ENCODE results near the gene TRANK1. TPM values are rescaled to one million over a fixed set of nuclear protein-coding genes. Genes with fewer than 3 reads are reported as not detected.

Gene TRANK1
- total and polyA plus RNA-seq, 2 of the 8 experiments (the other 6 are each of a cell fraction or from before 2014, with no cell fraction given), result 2.9 to 8.8 TPM

DNA sequence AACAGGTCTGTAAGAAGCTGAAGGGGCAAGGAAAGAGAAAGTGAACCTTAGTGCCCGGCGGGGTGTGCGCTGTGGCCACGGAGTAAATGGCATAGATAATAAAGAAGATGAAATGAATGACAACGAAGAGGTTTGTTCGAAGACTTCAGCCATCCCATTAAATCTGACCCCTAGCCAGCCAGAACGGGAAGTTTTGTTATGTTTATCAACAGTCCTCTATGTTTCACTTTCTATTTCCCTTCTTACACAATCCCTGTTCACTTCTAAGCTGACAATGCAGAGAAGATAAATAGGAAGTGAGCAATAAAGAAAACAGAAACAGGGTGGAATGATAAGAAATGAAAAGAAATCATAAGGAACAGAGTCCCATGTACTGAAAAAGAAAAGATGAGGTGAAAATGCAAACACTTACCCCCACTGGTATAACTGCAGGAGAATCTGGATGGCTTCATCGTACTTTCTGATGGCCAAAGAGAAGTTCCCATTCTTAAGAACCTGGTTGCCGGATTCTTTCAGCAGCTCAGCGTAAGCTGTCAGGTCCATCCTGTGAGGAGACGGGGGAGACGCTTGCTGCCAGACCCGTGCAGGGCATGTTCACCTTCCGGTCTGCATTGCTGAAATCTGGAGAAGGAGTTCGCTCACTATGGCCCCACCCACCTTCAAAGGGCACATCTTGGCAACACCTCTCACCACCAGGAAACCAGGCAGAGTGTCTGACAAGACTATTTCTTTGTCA is 36.8 kb downstream of the TRANK1 start:
- H3K18ac ChIP-seq (ENCODE audit: extremely low read depth, low read length), result no peak overlapping the region
- no peak overlapping the region for H2BK120ac ChIP-seq (replicated peaks; ENCODE audit: low read depth, low read length)
- H2BK12ac ChIP-seq (ENCODE audit: low read depth, low read length), result no peak overlapping the region
- H3K4ac ChIP-seq (replicated peaks; ENCODE audit: insufficient read length, low read depth, low read length), result no peak overlapping the region
- no peaks in the 10 kb centered on the region for H3K79me2 ChIP-seq (ENCODE audit: control insufficient read depth in 1 of 2, insufficient read depth in 2 of 2, low read length in 2 of 2)
- H4K91ac ChIP-seq (replicated peaks; ENCODE audit: insufficient read length, low read length), result no peak overlapping the region
- H2BK15ac ChIP-seq (ENCODE audit: low read length), result no peak overlapping the region
- H3K4me3 ChIP-seq (ENCODE audit: extremely low read depth in 1 of 4, insufficient read depth in 2 of 4, low read depth in 3 of 4, low read length in 4 of 4), result no peak overlapping the region
- DNase-seq (ENCODE audit: low read depth in 1 of 2, low spot score in 2 of 2) (no peak), FAIRE-seq (no peak)
- H2AK5ac ChIP-seq (ENCODE audit: low read depth, low read length), result no peak overlapping the region
- H3K23ac ChIP-seq (ENCODE audit: insufficient read length), result no peak overlapping the region
- WGBS, 2 experiments (ENCODE audit: extremely low coverage in 1 of 2, insufficient coverage in 1 of 2, insufficient read length in 1 of 2, insufficient replicate concordance in 2 of 2, low coverage in 1 of 2, low lambda C conversion rate in 2 of 2, missing lambda C conversion rate in 1 of 2), result 84% methylated on average over 15 of the region's 15 CpGs; no CpG with 5 or more reads in 1 of the 2 experiments
- H3K4me1 ChIP-seq (replicated peaks in 1 of 4; ENCODE audit: control insufficient read depth in 3 of 4, insufficient read depth in 4 of 4, low read length in 3 of 4), result no peaks in the 10 kb centered on the region
- POLR2A ChIA-PET (ENCODE audit: partially characterized antibody), result no interaction called here
- H4K20me1 ChIP-seq (replicated peaks in 1 of 2; ENCODE audit: control insufficient read depth in 1 of 2, insufficient read depth in 2 of 2, low read length in 2 of 2), result no peaks in the 10 kb centered on the region
- no peak overlapping the region for H4K5ac ChIP-seq (ENCODE audit: insufficient read length, low read depth, low read length)
- no peak overlapping the region for H3K27ac ChIP-seq (ENCODE audit: low read depth, low read length)
- no peak overlapping the region for H2BK5ac ChIP-seq (ENCODE audit: low read depth, low read length)
- no peaks in the 10 kb centered on the region for H3K27me3 ChIP-seq (replicated peaks in 1 of 4; ENCODE audit: control insufficient read depth in 3 of 4, extremely low read depth in 1 of 4, insufficient read depth in 3 of 4, low read length in 3 of 4)
- no peaks in the 10 kb centered on the region for H3K9me3 ChIP-seq (ENCODE audit: insufficient read depth in 2 of 2, low read depth in 1 of 2, low read length in 1 of 2)
- no peak overlapping the region for H2BK20ac ChIP-seq (ENCODE audit: low read length)
- H3K79me1 ChIP-seq (ENCODE audit: low read depth, low read length), result no peaks in the 10 kb centered on the region
- CTCF ChIA-PET (ENCODE audit: partially characterized antibody), result interaction anchor here (0.7 to 9.1 kb wide), 5 partner anchors 10 to 73 kb away, joined by 3 to 125 read pairs (median 3); partner anchors contain the start of gene TRANK1
- no peak overlapping the region for H2AFZ ChIP-seq (ENCODE audit: low read length)
- no peak overlapping the region for H3K14ac ChIP-seq (ENCODE audit: insufficient read length)
- H4K8ac ChIP-seq (ENCODE audit: extremely low read depth, insufficient read depth, low read length), result no peak overlapping the region
- H3K56ac ChIP-seq (replicated peaks; ENCODE audit: insufficient read length, low read depth, low read length), result no peak overlapping the region
- H3K4me2 ChIP-seq (ENCODE audit: insufficient read depth in 1 of 2, low read depth in 2 of 2, low read length in 2 of 2), result no peak overlapping the region
- H3K23me2 ChIP-seq (ENCODE audit: low read depth, low read length), result no peaks in the 10 kb centered on the region
- H3K36me3 ChIP-seq (ENCODE audit: control insufficient read depth in 2 of 4, insufficient read depth in 4 of 4, low read length in 3 of 4), result no peaks in the 10 kb centered on the region
- no peak overlapping the region for H3K9ac ChIP-seq (replicated peaks in 1 of 4; ENCODE audit: extremely low read depth in 1 of 4, low read depth in 3 of 4, low read length in 3 of 4)

All from H1 (cell line).